CD14-positive monocyte (primary cell): Measurements from ENCODE around the gene SLC25A36. TPM values are rescaled to one million over a fixed set of nuclear protein-coding genes. Genes with fewer than 3 reads are reported as not detected.

Source experiments
- DNase-seq, 3 donors: peaks; one replicate each; pipeline ENCODE4 v3.0.0-alpha.2; 2011 to 2022
- H2AFZ ChIP-seq: 2 replicates; pipeline ENCODE4 v1.6.0; 2012; ENCODE audit warnings: mild to moderate bottlenecking, low read depth, low read length, inconsistent platforms; ENCODE audit not compliant: insufficient read depth, poor library complexity, severe bottlenecking
- H3K27ac ChIP-seq, 2 donors: 1 replicate in 1 of 2; 2 replicates in 1 of 2; pipeline ENCODE4 v1.5.1; 2012 to 2013; ENCODE audit warnings: low read length in 2 of 2, control low read depth in 1 of 2, inconsistent platforms in 1 of 2, low read depth in 1 of 2, mild to moderate bottlenecking in 1 of 2
- H3K27me3 ChIP-seq, 2 donors: one replicate each; pipeline versions ENCODE4 v1.6.0 to v1.6.1; 2011 to 2013; ENCODE audit warnings: low read length in 2 of 2; ENCODE audit not compliant: control insufficient read depth in 2 of 2, insufficient read depth in 2 of 2
- H3K36me3 ChIP-seq, 2 donors: replicated peaks in 1 of 2; 1 replicate in 1 of 2; 2 replicates in 1 of 2; pipeline versions ENCODE4 v1.5.1 to v1.6.1; 2012 to 2013; ENCODE audit warnings: low read length in 2 of 2, control low read depth in 1 of 2, inconsistent platforms in 1 of 2, mild to moderate bottlenecking in 1 of 2; ENCODE audit not compliant: insufficient read depth in 2 of 2, control insufficient read depth in 1 of 2
- H3K4me1 ChIP-seq, 2 donors: 1 replicate in 1 of 2; 2 replicates in 1 of 2; pipeline versions ENCODE4 v1.5.1 to v1.6.1; 2012 to 2013; ENCODE audit warnings: low read length in 2 of 2, control low read depth in 1 of 2, inconsistent platforms in 1 of 2, mild to moderate bottlenecking in 1 of 2, moderate library complexity in 1 of 2; ENCODE audit not compliant: insufficient read depth in 2 of 2, control insufficient read depth in 1 of 2
- H3K4me2 ChIP-seq: replicated peaks from 2 replicates; pipeline ENCODE3; 2012; ENCODE audit warnings: low read length, moderate library complexity, mild to moderate bottlenecking; ENCODE audit not compliant: poor library complexity, severe bottlenecking; ENCODE audit errors: extremely low read depth
- H3K4me3 ChIP-seq, 3 experiments: fragments of 200-600 bp in 1 of 3; sonication (generic) in 1 of 3; replicated peaks in 1 of 3; 1 replicate in 2 of 3; 2 replicates in 1 of 3; pipeline ENCODE4 v1.5.1; 2011 to 2013; ENCODE audit warnings: low read length in 3 of 3, mild to moderate bottlenecking in 3 of 3, control low read depth in 2 of 3, low read depth in 2 of 3, inconsistent platforms in 1 of 3, moderate library complexity in 1 of 3
- H3K79me2 ChIP-seq: 2 replicates; pipeline ENCODE4 v1.6.0; 2012; ENCODE audit warnings: mild to moderate bottlenecking, control low read depth, inconsistent platforms, low read length, moderate library complexity; ENCODE audit not compliant: insufficient read depth
- H3K9ac ChIP-seq: 2 replicates; pipeline ENCODE4 v1.6.0; 2017; ENCODE audit warnings: low read length, mild to moderate bottlenecking; ENCODE audit not compliant: insufficient read depth, poor library complexity, severe bottlenecking
- H3K9me3 ChIP-seq, 2 donors: replicated peaks in 1 of 2; 1 replicate in 1 of 2; 2 replicates in 1 of 2; pipeline versions ENCODE4 v1.5.1 to v1.6.1; 2012 to 2013; ENCODE audit warnings: low read length in 2 of 2, control low read depth in 1 of 2; ENCODE audit not compliant: control insufficient read depth in 1 of 2, insufficient read depth in 1 of 2
- H4K20me1 ChIP-seq: 2 replicates; pipeline ENCODE4 v1.6.0; 2012; ENCODE audit warnings: mild to moderate bottlenecking, low read length, control low read depth, moderate library complexity; ENCODE audit not compliant: insufficient read depth
- H3K27ac Mint-ChIP-seq, 7 donors: one replicate each; pipeline ENCODE4 v1.8.0; 2020; ENCODE audit warnings: mild to moderate bottlenecking in 7 of 7, mixed read lengths in 7 of 7, moderate library complexity in 6 of 7, inconsistent platforms in 2 of 7
- H3K27me3 Mint-ChIP-seq, 3 donors: one replicate each; pipeline ENCODE4 v1.8.0; 2021 to 2022; ENCODE audit warnings: low read depth in 3 of 3, mild to moderate bottlenecking in 3 of 3, mixed read lengths in 3 of 3, moderate library complexity in 3 of 3, inconsistent platforms in 1 of 3
- H3K36me3 Mint-ChIP-seq, 2 donors: one replicate each; pipeline ENCODE4 v1.8.0; 2020; ENCODE audit warnings: mixed read lengths in 2 of 2, inconsistent platforms in 1 of 2, mild to moderate bottlenecking in 1 of 2
- H3K4me1 Mint-ChIP-seq: one replicate; pipeline ENCODE4 v1.8.0; 2020; ENCODE audit warnings: mild to moderate bottlenecking, mixed read lengths
- H3K4me3 Mint-ChIP-seq, 2 donors: one replicate each; pipeline ENCODE4 v1.8.0; 2020; ENCODE audit warnings: mild to moderate bottlenecking in 2 of 2, mixed read lengths in 2 of 2, moderate library complexity in 1 of 2
- H3K9me3 Mint-ChIP-seq, 7 donors: one replicate each; pipeline ENCODE4 v1.8.0; 2020 to 2022; ENCODE audit warnings: mixed read lengths in 7 of 7, mild to moderate bottlenecking in 6 of 7, moderate library complexity in 6 of 7, inconsistent platforms in 2 of 7
- CTCF ChIP-seq: fragments of 200-600 bp; IDR thresholded peaks from one replicate; pipeline ENCODE4 v1.8.0; 2022; ENCODE audit warnings: antibody characterized with exemption, mild to moderate bottlenecking
- WGBS: methylation state at CpG from one replicate; pipeline ENCODE4 v1.1.5; 2013; ENCODE audit warnings: missing lambda C conversion rate; ENCODE audit not compliant: insufficient coverage; 5-methylcytosine and 5-hydroxymethylcytosine counted together
- intact Hi-C, 2 donors: fragments of 100-400 bp; cut with micrococcal nuclease; formaldehyde crosslinking; loops; one replicate each; pipeline versions ENCODE4 v1.15.0 to v1.15.1; 2023
- polyA plus RNA-seq, 3 donors: library from polyadenylated mRNA; depleted of rRNA in 1 of 3; unstranded in 2 of 3; stranded (reverse) in 1 of 3; fragments of 300-500 nt in 2 of 3; fragments of >200 nt in 1 of 3; fragmentation: Illumina TruSeq in 2 of 3; gene quantifications; 1 replicate in 2 of 3; 2 replicates in 1 of 3; pipeline ENCODE4 v1.2.3, GENCODE V29; 2012 to 2021

The SLC25A36 gene
- polyA plus RNA-seq, 3 donors: 20.4 to 30.3 (median 20.6) TPM

- Mint-ChIP-seq H3K9me3 (no peaks in the 10 kb centered on the region), H3K4me3 (no peak overlapping the region), H3K4me1 (no peaks in the 10 kb centered on the region), H3K27me3 (peaks cover 0 to 5% (median 2%) of the 10 kb centered on the region in 3 donors), H3K36me3 (no peaks in the 10 kb centered on the region), H3K27ac (no peak overlapping the region)
- H3K9ac ChIP-seq: no peak overlapping the region
- H2AFZ ChIP-seq: no peak overlapping the region
- no CpG with 5 or more reads among the region's 1 CpG for WGBS
- TF ChIP-seq CTCF: no peak
- no peaks in the 10 kb centered on the region for H3K9me3 ChIP-seq
- no peak for DNase-seq
- H3K36me3 ChIP-seq: no peaks in the 10 kb centered on the region
- H3K4me2 ChIP-seq: no peak overlapping the region
- H3K27ac ChIP-seq: no peak overlapping the region
- intact Hi-C loops: no loop called here
- H3K4me1 ChIP-seq: no peaks in the 10 kb centered on the region
- no peaks in the 10 kb centered on the region for H4K20me1 ChIP-seq
- H3K79me2 ChIP-seq: no peaks in the 10 kb centered on the region
- H3K27me3 ChIP-seq: no peaks in the 10 kb centered on the region
- H3K4me3 ChIP-seq: no peak overlapping the region
Observed at GRCh38 chr3:140904521-140904920, 37.1 kb upstream of the SLC25A36 start.

- H3K4me2 ChIP-seq: no peak overlapping the region
- H3K9me3 Mint-ChIP-seq: no peaks in the 10 kb centered on the region
- H3K79me2 ChIP-seq: no peaks in the 10 kb centered on the region
- no peaks in the 10 kb centered on the region for H3K36me3 ChIP-seq
- H3K27me3 ChIP-seq: no peaks in the 10 kb centered on the region
- no peak overlapping the region for H3K9ac ChIP-seq
- no peak overlapping the region for H3K27ac ChIP-seq
- no peak overlapping the region for H2AFZ ChIP-seq
- H3K4me3 ChIP-seq: no peak overlapping the region
- no peak overlapping the region for H3K27ac Mint-ChIP-seq
- no peaks in the 10 kb centered on the region for H3K4me1 ChIP-seq
- no peak for TF ChIP-seq CTCF
- H3K36me3 Mint-ChIP-seq: no peaks in the 10 kb centered on the region
- no peaks in the 10 kb centered on the region for H3K4me1 Mint-ChIP-seq
- DNase-seq: no peak
- intact Hi-C loops: no loop called here
- WGBS: 100% methylated on average over 1 of the region's 2 CpGs
- no peaks in the 10 kb centered on the region for H4K20me1 ChIP-seq
- H3K9me3 ChIP-seq: no peaks in the 10 kb centered on the region
- H3K27me3 Mint-ChIP-seq: peaks cover 0 to 6% (median 0%) of the 10 kb centered on the region in 3 donors
- no peak overlapping the region for H3K4me3 Mint-ChIP-seq
Observed at GRCh38 chr3:140905559-140905958, 36.1 kb upstream of the SLC25A36 start.
